ENCODE data around the gene C19orf47.

The C19orf47 gene

GRCh38 chr19:40348125-40348913 is at the start of gene C19orf47, which contains the start of gene PLD3:
Gene C19orf47, minus strand, starts transcription at chr19:40348397. Its CDS starts 6,540 bp downstream, at chr19:40341857.
Gene PLD3, plus strand, starts transcription at chr19:40348695. Its CDS starts 17,789 bp downstream, at chr19:40366484.
- no peak for TF ChIP-seq CTCF (IDR thresholded peaks at IDR 0.05; ENCODE audit: low read depth, low read length)
- DNase-seq (ENCODE audit: extremely low read depth, low read depth) = peak; percentile 99

GRCh38 chr19:40397568-40397906 is 49.3 kb upstream of the C19orf47 start:
- no peak for TF ChIP-seq CTCF (IDR thresholded peaks at IDR 0.05; ENCODE audit: low read depth, low read length)

GRCh38 chr19:40396886-40397567 is 48.8 kb upstream of the C19orf47 start:
- TF ChIP-seq CTCF (IDR thresholded peaks at IDR 0.05; ENCODE audit: low read depth, low read length) = no peak
- DNase-seq (ENCODE audit: extremely low read depth, low read depth) = no peak

More at GRCh38 chr19:40397568-40397906, 49.3 kb upstream of the C19orf47 start:
- DNase-seq (ENCODE audit: extremely low read depth, low read depth) = no peak

- no peak for TF ChIP-seq CTCF (IDR thresholded peaks at IDR 0.05; ENCODE audit: low read depth, low read length)
Observed at GRCh38 chr19:40395956-40396355, 47.8 kb upstream of the C19orf47 start.

GRCh38 chr19:40394816-40395210 is 46.6 kb upstream of the C19orf47 start:
- no peak for DNase-seq (ENCODE audit: extremely low read depth, low read depth)
- TF ChIP-seq CTCF (IDR thresholded peaks at IDR 0.05; ENCODE audit: low read depth, low read length) = no peak

More at GRCh38 chr19:40395956-40396355, 47.8 kb upstream of the C19orf47 start:
- no peak for DNase-seq (ENCODE audit: extremely low read depth, low read depth)

- no peak for TF ChIP-seq CTCF (IDR thresholded peaks at IDR 0.05; ENCODE audit: low read depth, low read length)
- no peak for DNase-seq (ENCODE audit: extremely low read depth, low read depth)
Observed at GRCh38 chr19:40393894-40394815, 46.0 kb upstream of the C19orf47 start.
